K562 (cell line): ENCODE results near the gene CKM. TPM values are rescaled to one million over a fixed set of nuclear protein-coding genes. Genes with fewer than 3 reads are reported as not detected.
A peak's percentile ranks its signal among the peaks of the same experiment; 100 is the strongest.

Experiments used
- ATAC-seq: fragments of 200-7000 bp; cut with Tn5 transposase; 3 replicates; pipeline ENCODE4 v1.9.1; 2020; ENCODE audit warnings: moderate library complexity
- BruUV-seq: library from RNA; stranded (reverse); fragments of 400-500 nt; replicated peaks from 2 replicates; lab custom pipeline; 2021; lab: Mats Ljungman, UMichigan
- CTCF ChIA-PET: fragments of 300-600 bp; formaldehyde crosslinking; extraction: SDS; loops from one replicate; lab custom pipeline; 2021; ENCODE audit warnings: low intra/inter-chr PET ratio; lab: Yijun Ruan, JAX
- POLR2A ChIA-PET: fragments of 300-600, 350-650 bp; sonication (Branson Sonifier 250); formaldehyde crosslinking; extraction: SDS; loops from one replicate; lab custom pipeline; 2021; ENCODE audit warnings: antibody characterized with exemption, inconsistent platforms; lab: Yijun Ruan, JAX
- DNase-seq, 4 experiments: peaks; one replicate each; pipeline versions ENCODE4 v3.0.0 to v3.0.0-alpha.2; 2011 to 2018; ENCODE audit warnings: low spot score in 3 of 4, mixed read lengths in 3 of 4; ENCODE audit errors: extremely low read depth in 1 of 4
- FAIRE-seq: peaks from 2 replicates; lab custom pipeline; 2011; peaks lifted over from hg19 to GRCh38; lab: Jason Lieb, UNC
- H2AFZ ChIP-seq: 2 replicates; pipeline ENCODE4 v1.6.0; 2011; ENCODE audit warnings: low read depth, low read length, control low read depth, inconsistent platforms
- H3K27ac ChIP-seq: fragments of 200-600 bp; 3 replicates; pipeline ENCODE4 v1.8.0; 2011; ENCODE audit warnings: low read depth, mild to moderate bottlenecking, control low read depth, inconsistent platforms, low read length, moderate library complexity, mixed read lengths; ENCODE audit errors: extremely low read depth
- H3K27me3 ChIP-seq, 2 experiments: fragments of 300-600 bp in 1 of 2; 2 replicates in 1 of 2; 3 replicates in 1 of 2; pipeline versions ENCODE4 v1.6.0 to v1.8.0; 2011; ENCODE audit warnings: inconsistent platforms in 2 of 2, low read length in 2 of 2, mild to moderate bottlenecking in 1 of 2, mixed read lengths in 1 of 2, moderate library complexity in 1 of 2; ENCODE audit not compliant: control insufficient read depth in 2 of 2, insufficient read depth in 2 of 2
- H3K36me3 ChIP-seq: fragments of 300-600 bp; 3 replicates; pipeline ENCODE4 v1.8.0; 2011; ENCODE audit warnings: mild to moderate bottlenecking, low read length, inconsistent platforms; ENCODE audit not compliant: control insufficient read depth, insufficient read depth
- H3K4me1 ChIP-seq, 2 experiments: fragments of 200-600 bp in 1 of 2; replicated peaks in 1 of 2; 2 replicates in 1 of 2; 3 replicates in 1 of 2; pipeline versions ENCODE4 v1.5.1 to v1.8.0; 2011; ENCODE audit warnings: inconsistent platforms in 2 of 2, low read length in 2 of 2, mild to moderate bottlenecking in 1 of 2, mixed read lengths in 1 of 2, moderate library complexity in 1 of 2; ENCODE audit not compliant: control insufficient read depth in 2 of 2, insufficient read depth in 2 of 2
- H3K4me2 ChIP-seq: 2 replicates; pipeline ENCODE4 v1.6.1; 2011; ENCODE audit warnings: low read length, control low read depth, inconsistent platforms, mixed read lengths; ENCODE audit not compliant: insufficient read depth
- H3K4me3 ChIP-seq: fragments of 200-600 bp; sonication (generic), shearing (Covaris generic); 2 replicates; pipeline ENCODE4 v1.5.1; 2016; ENCODE audit warnings: control low read depth, inconsistent platforms
- H3K79me2 ChIP-seq: fragments of 200-600 bp; 3 replicates; pipeline ENCODE4 v1.8.0; 2011; ENCODE audit warnings: low read length, inconsistent platforms; ENCODE audit not compliant: control insufficient read depth, insufficient read depth
- H3K9ac ChIP-seq, 2 experiments: 2 replicates each; pipeline versions ENCODE4 v1.6.0 to v1.6.1; 2011; ENCODE audit warnings: low read depth in 2 of 2, low read length in 2 of 2, control low read depth in 1 of 2, inconsistent platforms in 1 of 2, mild to moderate bottlenecking in 1 of 2, mixed read lengths in 1 of 2; ENCODE audit not compliant: insufficient read depth in 1 of 2
- H3K9me1 ChIP-seq: one replicate; pipeline ENCODE4 v1.6.0; 2011; ENCODE audit warnings: inconsistent platforms, mild to moderate bottlenecking, low read length, moderate library complexity; ENCODE audit not compliant: control insufficient read depth, insufficient read depth
- H3K9me3 ChIP-seq: replicated peaks from 2 replicates; pipeline ENCODE4 v1.5.1; 2011; ENCODE audit warnings: low read depth, low read length, inconsistent platforms; ENCODE audit not compliant: control insufficient read depth, insufficient read depth
- H4K20me1 ChIP-seq: replicated peaks from 2 replicates; pipeline ENCODE4 v1.6.1; 2011; ENCODE audit warnings: low read length, inconsistent platforms, mixed read lengths; ENCODE audit not compliant: control insufficient read depth, insufficient read depth
- CCAR2 ChIP-seq: fragments of 200-400 bp; formaldehyde crosslinking; IDR thresholded peaks from 2 replicates; pipeline ENCODE4 v1.6.1; 2017; ENCODE audit warnings: mild to moderate bottlenecking, low read depth, low read length
- FOXP1 ChIP-seq: sonication (generic); formaldehyde crosslinking; IDR thresholded peaks from 2 replicates; pipeline ENCODE4 v1.8.0; 2022; ENCODE audit warnings: mild to moderate bottlenecking, missing genetic modification reagents
- KDM2B ChIP-seq: fragments of 250-450 bp; sonication (Bioruptor Pico); IDR thresholded peaks from 2 replicates; pipeline ENCODE4 v1.8.0; 2021; ENCODE audit warnings: mild to moderate bottlenecking, moderate library complexity
- KLF13 ChIP-seq: fragments of 450-650 bp; IDR thresholded peaks from 2 replicates; pipeline ENCODE4 v1.6.1; 2016; ENCODE audit warnings: missing genetic modification characterization, low read depth, mild to moderate bottlenecking, missing compliant biosample characterization, moderate library complexity, borderline replicate concordance
- MYC ChIP-seq, 2 experiments: fragments of 250-450 bp in 1 of 2; sonication (Bioruptor Pico) in 1 of 2; IDR thresholded peaks; 2 replicates each; pipeline versions ENCODE4 v1.5.1 to v1.6.1; 2012 to 2021; ENCODE audit warnings: low read depth in 2 of 2, borderline replicate concordance in 1 of 2, improper control_type of control experiment in 1 of 2, low read length in 1 of 2, mild to moderate bottlenecking in 1 of 2, moderate library complexity in 1 of 2
- NFRKB ChIP-seq: fragments of 450-650 bp; IDR thresholded peaks from 2 replicates; pipeline ENCODE4 v1.6.1; 2016; ENCODE audit warnings: low read depth
- PRMT5 ChIP-seq: sonication (generic); formaldehyde crosslinking; IDR thresholded peaks from 2 replicates; pipeline ENCODE4 v1.5.0; 2020; ENCODE audit warnings: missing genetic modification reagents
- RBBP5 ChIP-seq: fragments of 200-600 bp; sonication (generic); IDR thresholded peaks from 2 replicates; pipeline ENCODE4 v1.6.1; 2012; ENCODE audit warnings: borderline replicate concordance, mild to moderate bottlenecking, low read length, control low read depth, inconsistent platforms; ENCODE audit not compliant: insufficient read depth, poor library complexity, severe bottlenecking
- RHOXF2B ChIP-seq: fragments of 250-450 bp; sonication (Bioruptor Pico); conservative IDR thresholded peaks from 2 replicates; pipeline ENCODE4 v1.5.1; 2021
- SPI1 ChIP-seq: IDR thresholded peaks from 2 replicates; pipeline ENCODE4 v1.6.1; 2011; ENCODE audit warnings: low read depth, low read length, control low read depth, borderline replicate concordance
- THRB ChIP-seq: fragments of 450-650 bp; formaldehyde crosslinking; conservative IDR thresholded peaks from 2 replicates; pipeline ENCODE4 v1.4.0; 2022; ENCODE audit warnings: mild to moderate bottlenecking, missing genetic modification characterization
- ZFX ChIP-seq: sonication (generic); formaldehyde crosslinking; IDR thresholded peaks from 2 replicates; pipeline ENCODE4 v1.8.0; 2022; ENCODE audit warnings: mild to moderate bottlenecking, missing genetic modification reagents, moderate library complexity
- ZMIZ1 ChIP-seq, 2 experiments: fragments of 150-350 bp in 1 of 2; IDR thresholded peaks; 2 replicates each; pipeline ENCODE4 v1.6.1; 2012 to 2016; ENCODE audit warnings: low read depth in 2 of 2, low read length in 2 of 2, mild to moderate bottlenecking in 1 of 2, moderate library complexity in 1 of 2
- ZNF444 ChIP-seq: fragments of 250-450 bp; sonication (Bioruptor Pico); IDR thresholded peaks from 2 replicates; pipeline ENCODE4 v1.4.0; 2020; ENCODE audit warnings: mild to moderate bottlenecking, moderate library complexity
- WGBS: fragments of 100-300 bp; shearing (Covaris generic); methylation state at CpG from one replicate; pipeline ENCODE4 v1.1.6; 2016; ENCODE audit warnings: low coverage, mixed read lengths; ENCODE audit not compliant: insufficient coverage; ENCODE audit errors: missing lambda C conversion rate; 5-methylcytosine and 5-hydroxymethylcytosine counted together
- in situ Hi-C: fragments of 300-500 bp; cut with MboI; formaldehyde crosslinking; loops from 4 replicates; pipeline ENCODE4 v1.15.0; 2018; ENCODE audit warnings: inconsistent platforms, mixed read lengths
- intact Hi-C: fragments of 100-400 bp; cut with micrococcal nuclease; formaldehyde crosslinking; loops from 2 replicates; pipeline ENCODE4 v1.14.2; 2022
- polyA plus RNA-seq, 8 experiments: library from polyadenylated mRNA; depleted of rRNA in 4 of 8; stranded (reverse) in 5 of 8; unstranded in 3 of 8; fragments of >200 nt; fragmentation: Nextera tagmentation in 2 of 8; fragmentation: Illumina TruSeq in 1 of 8; extraction: Ambion mirVana in 2 of 8; extraction: Trizol in 1 of 8; gene quantifications; 2 replicates each; pipeline versions ENCODE4 v1.2.1 to v1.2.3, GENCODE V29; 2011 to 2014; ENCODE audit warnings: inconsistent platforms in 1 of 8, missing spikeins in 1 of 8
- total RNA-seq, 7 experiments: library from RNA; depleted of rRNA in 6 of 7; stranded (reverse); fragments of >200 nt in 6 of 7; fragmentation: Illumina TruSeq in 2 of 7; extraction: Trizol in 2 of 7; gene quantifications; 2 replicates each; pipeline versions ENCODE4 v1.2.1 to v1.2.3, GENCODE V29; 2011 to 2021; ENCODE audit warnings: low replicate concordance in 1 of 7

The CKM gene
- total and polyA plus RNA-seq, 9 of the 15 experiments (the other 6 are each of a cell fraction or from before 2014, with no cell fraction given), result 0.06 to 0.17 (median 0.09) TPM; not detected in 4

GRCh38 chr19:45346449-45346848 lies 23.8 kb upstream of the CKM start (continued):
- peak; percentile 60 for TF ChIP-seq ZFX
- TF ChIP-seq FOXP1 (CRISPR knock-in tag), result no peak
- TF ChIP-seq RBBP5, result peak; percentile 41

GRCh38 chr19:45345506-45345860 lies 22.8 kb upstream of the CKM start:
- BruUV-seq, result no TSS peak
- peaks cover 10% of the 10 kb centered on the region; the same call in 1 of the 3 replicates for H3K36me3 ChIP-seq
- DNase-seq (no peak), ATAC-seq (no peak), FAIRE-seq (no peak)
- H3K4me2 ChIP-seq, result no peak overlapping the region
- no peak overlapping the region for H3K9ac ChIP-seq
- H3K27ac ChIP-seq, result no peak overlapping the region
- H2AFZ ChIP-seq, result no peak overlapping the region
- in situ Hi-C loops, result no loop called here
- H3K9me3 ChIP-seq, result no peaks in the 10 kb centered on the region
- peaks cover 8 to 13% of the 10 kb centered on the region in 2 experiments; a peak in 3 of 5 replicates for H3K27me3 ChIP-seq
- ChIA-PET POLR2A (interaction anchor here (0.6 to 2.5 kb wide), 3 partner anchors 9 to 296 kb away, joined by 3 to 6 read pairs (median 4); no protein-coding TSS in a partner anchor), CTCF (no interaction called here)
- WGBS, result 76% methylated on average over 10 of the region's 15 CpGs
- H3K4me3 ChIP-seq, result no peak overlapping the region
- H4K20me1 ChIP-seq, result peaks cover 3% of the 10 kb centered on the region; the same call in 1 of the 2 replicates
- intact Hi-C loops, result no loop called here
- H3K4me1 ChIP-seq, result peaks cover 2 to 61% of the 10 kb centered on the region in 2 experiments; a peak in 4 of 5 replicates
- H3K9me1 ChIP-seq, result no peaks in the 10 kb centered on the region
- H3K79me2 ChIP-seq, result no peaks in the 10 kb centered on the region
- no peak for TF ChIP-seq ZNF444
- TF ChIP-seq ZMIZ1 (IDR thresholded peaks at IDR 0.05; ENCODE audit: low read depth in 2 of 2, low read length in 2 of 2), result no peak
- no peak for TF ChIP-seq MYC (IDR thresholded peaks at IDR 0.05; ENCODE audit: low read depth, low read length)
- no peak for TF ChIP-seq MYC (CRISPR knock-in tag; IDR thresholded peaks at IDR 0.05; ENCODE audit: borderline replicate concordance, low read depth)
- TF ChIP-seq CCAR2, result no peak
- TF ChIP-seq KLF13 (tag), result no peak
- no peak for TF ChIP-seq THRB
- no peak for TF ChIP-seq KDM2B
- no peak for TF ChIP-seq NFRKB
- TF ChIP-seq RHOXF2B (CRISPR knock-in tag), result no peak
- no peak for TF ChIP-seq PRMT5 (CRISPR knock-in tag)
- TF ChIP-seq SPI1, result no peak
